ENCODE results near the gene SEC14L1.

SEC14L1 gene

GRCh38 chr17:77164483-77165091 is 23.8 kb downstream of the SEC14L1 start:
- no peak for DNase-seq

GRCh38 chr17:77165577-77165976 is 24.8 kb downstream of the SEC14L1 start:
- DNase-seq = no peak

GRCh38 chr17:77167472-77168306 is 26.9 kb downstream of the SEC14L1 start:
- no peak for DNase-seq

DNA sequence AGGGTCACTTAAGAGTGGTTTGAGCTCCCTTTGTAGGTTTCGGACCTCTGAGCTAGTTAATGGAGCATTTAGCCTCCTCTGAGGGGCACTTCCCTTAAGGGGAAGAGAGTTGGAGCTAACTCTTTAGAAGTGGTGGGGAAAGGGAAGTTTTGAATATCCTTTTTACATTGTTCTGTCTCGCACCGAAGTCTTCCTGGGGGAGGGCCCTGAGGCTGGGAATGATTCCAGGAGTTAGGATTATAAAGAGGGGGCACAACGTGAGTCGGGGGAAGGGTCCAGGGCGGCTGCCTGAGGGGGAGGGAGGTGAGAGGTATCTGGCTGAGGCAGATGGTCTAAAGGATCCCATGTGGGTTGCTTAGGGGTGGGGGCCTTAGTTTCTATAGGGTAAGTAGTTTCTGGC is 32.3 kb downstream of the SEC14L1 start:
- DNase-seq = no peak

GRCh38 chr17:77174928-77175661 is 34.3 kb downstream of the SEC14L1 start:
- no peak for DNase-seq

DNA sequence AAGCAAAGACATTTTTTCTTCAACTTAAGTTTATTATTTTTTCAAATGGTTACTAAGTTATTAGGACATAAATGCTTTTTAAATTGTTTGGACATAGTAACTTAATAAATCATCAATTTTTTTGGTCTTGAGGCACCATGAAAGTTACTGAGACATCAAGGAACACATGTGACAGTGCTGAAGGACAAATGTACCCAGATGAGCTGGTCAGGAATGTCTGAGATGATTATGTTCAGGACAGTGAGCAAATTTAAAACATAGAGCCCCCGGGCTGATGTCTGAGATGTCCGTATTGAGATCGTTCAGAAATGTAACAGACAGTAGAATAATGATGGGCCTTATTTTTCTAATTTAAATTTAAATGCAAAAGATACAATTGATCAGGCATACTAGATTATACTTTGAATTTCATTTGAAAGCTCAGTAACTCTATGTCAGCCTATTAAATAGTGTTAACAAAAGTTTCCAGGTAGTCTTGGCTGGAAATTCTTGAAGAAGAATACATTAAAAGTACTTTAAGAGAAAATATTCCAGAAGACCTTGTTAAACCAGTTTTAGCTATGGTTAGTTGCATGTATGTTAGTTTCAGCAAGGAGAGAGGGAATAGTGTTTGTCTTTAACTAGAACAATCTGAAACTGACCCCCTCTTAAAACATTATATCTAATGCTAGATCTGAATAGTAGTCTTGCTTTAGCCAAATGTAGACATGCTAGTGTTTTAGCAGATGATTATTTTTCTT is 36.4 kb downstream of the SEC14L1 start:
- no peak for DNase-seq

DNA sequence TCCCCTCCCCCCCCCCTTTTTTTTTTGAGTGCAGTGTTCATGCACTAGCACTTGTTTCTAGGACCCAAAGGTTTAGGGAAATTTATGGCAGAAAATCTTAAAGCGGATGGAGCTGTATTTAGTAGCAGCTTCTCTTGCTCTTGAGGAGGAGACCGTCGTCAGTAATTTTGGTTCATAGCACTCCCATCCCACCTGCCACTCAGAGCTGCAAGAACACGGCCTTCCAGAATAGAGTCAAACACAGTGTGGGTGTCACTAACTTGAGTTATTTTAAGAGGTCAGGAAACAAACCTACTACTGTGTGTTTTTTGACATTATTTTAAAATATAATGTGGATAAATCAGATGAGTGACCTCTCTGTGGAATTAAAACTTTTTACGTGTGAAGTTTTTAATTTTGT is 37.3 kb downstream of the SEC14L1 start:
- no peak for DNase-seq

GRCh38 chr17:77178563-77178962 is 37.8 kb downstream of the SEC14L1 start:
- DNase-seq = no peak

DNA sequence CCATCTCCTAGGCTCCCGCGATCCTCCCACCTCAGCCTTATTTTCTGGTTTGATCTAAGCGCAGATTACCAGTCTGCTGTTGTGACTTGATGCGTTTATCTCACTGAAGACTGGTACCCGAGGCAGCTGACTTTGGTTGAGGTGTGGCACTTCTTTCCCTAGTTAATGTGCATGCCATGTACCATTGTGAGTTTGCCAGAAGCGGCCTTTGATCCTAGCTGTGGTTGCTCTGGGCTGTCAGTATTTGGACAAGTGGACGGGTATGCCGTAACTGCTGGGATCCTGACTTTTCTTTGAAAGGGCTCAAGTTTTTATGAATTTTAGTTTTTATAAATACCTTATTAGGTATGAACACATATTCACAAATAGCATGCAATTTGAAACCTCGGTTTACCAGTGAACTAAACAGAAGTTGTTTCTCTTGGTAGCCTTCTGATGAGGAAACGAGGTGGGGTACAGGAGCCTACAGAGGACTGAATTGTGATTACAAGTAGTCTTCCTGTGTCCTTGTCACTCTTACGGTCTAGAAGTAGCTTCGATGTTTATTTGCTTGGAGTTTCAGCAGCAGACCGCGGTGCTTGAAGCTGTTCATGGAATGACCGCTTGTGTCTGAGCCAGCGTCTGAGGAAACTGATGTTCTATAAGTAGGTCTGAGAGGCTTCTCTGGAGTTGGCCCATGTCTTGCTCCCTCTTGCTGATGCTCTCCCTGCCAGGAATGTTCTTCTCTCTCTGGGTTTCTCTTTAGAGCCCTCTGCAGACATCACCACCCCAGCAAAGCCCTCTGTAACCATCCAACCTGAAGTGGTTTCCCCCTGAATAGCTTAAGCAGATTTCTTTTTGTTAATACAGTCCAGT is 40.0 kb downstream of the SEC14L1 start:
- DNase-seq = no peak

DNA sequence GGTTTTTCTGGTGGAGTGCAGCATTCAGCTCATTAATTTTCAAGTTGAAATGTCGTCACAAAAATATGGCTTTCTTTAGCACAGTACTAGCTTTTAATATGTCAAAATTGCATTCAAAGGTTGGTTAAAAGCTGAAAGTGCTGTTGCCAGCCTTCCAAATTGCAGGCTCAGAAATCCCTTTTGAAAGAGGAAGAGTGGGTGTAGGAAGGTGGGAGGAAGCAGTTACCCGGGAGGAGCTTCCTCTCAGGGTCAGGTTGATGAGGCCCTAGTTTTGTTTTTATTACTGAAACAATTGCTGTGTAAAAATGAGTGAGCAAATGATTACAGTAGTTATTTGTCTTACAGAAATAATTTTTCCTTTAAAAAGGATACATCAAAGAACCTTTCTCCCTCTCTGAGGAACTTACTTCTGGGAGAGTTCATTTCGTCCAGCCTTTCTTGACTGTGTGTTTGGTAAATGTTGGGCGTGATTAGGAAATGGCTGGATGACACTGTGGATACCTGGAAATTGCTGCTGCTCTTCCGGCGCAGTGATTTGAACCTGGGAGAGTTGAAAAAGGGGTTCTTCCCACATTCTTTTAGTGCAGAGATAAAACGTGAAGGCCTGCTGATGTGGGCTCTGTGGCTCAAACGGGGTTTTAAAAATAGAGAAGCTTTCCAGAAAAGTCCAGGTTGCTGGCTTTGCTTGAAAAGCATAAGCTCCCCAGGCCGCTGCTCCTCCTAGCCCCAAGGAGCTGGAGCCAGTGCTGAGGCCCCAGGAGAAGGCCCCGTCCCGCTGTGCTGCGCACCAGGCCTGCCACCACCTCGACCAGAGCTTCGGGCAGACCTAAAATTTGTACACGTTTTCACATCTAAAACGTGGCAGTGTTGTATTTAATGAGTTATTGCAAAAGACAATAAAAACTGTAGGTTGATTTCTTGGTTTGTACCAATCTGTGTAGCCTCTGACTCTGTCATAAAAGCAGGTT is 41.7 kb downstream of the SEC14L1 start:
- DNase-seq = no peak

GRCh38 chr17:77184474-77184873 is 43.7 kb downstream of the SEC14L1 start:
- no peak for DNase-seq

DNA sequence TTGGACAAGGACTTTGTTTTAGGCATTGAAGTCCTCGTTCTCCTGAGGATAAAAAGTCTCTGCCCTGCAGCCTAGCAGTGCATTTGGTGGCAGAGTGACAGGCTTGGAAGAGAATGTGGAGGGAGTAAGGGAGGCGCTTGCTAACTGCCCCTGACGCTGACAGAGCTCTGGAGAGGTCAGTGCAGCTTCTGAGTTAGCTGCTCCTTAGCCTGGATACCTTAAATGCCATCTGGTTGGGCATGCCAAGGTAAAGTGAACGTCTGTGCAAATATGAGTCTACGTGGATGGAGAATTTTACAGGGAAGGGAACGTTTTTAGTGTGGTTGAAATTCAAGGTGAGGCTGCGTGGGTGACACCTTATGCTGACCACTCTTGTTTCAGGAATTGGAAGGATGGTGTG is 44.4 kb downstream of the SEC14L1 start:
- DNase-seq = no peak

GRCh38 chr17:77186141-77186604 is 45.4 kb downstream of the SEC14L1 start:
- DNase-seq = no peak

DNA sequence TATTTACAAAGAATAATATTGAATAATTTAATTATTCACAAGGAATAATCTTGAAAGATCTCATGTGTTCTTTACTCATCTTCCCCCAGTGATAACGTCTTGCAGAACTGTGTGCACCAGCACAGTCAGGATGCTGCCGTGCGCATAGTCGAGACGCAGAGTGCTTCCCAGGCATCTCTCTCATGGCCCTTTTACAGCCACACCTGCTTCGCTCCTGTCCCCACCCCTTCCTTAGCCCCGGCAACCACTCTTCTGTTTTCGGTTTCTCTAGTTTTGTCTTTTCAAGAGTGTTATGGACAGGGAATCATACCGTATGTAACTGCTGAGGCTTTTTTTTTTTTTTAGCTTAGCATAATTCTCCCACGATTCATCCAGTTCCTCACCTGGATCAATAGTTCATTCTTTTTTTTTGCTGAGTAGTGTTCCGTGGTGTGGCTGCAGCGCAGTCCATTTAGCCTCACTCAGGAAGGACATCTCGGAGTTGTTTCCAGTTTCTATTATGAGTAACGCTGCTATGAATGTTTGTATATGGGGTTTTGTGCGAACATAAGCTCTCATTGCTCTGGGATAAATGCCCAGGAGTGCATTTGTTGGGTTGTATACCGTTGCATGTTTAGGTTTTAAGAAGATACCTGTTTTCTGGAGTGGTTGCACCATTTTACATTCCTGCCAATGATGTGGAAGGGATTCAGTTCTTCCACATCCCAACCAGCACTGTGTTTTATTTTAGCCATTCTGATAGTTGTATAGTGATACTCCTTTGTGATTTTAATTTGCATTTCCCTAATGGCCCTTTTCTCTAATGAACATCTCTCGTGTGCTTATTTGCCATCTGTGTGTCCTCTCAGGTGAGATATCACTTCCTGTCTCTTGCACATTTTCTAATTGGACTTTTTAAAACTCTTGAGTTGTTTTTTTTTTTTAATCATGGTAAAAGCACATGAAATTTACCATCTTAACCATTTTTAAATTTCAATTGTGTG is 47.6 kb downstream of the SEC14L1 start:
- no peak for DNase-seq

GRCh38 chr17:77189148-77189547 is 48.4 kb downstream of the SEC14L1 start:
- no peak for DNase-seq

- DNase-seq = no peak
Observed at GRCh38 chr17:77190576-77190975, 49.8 kb downstream of the SEC14L1 start.

- DNase-seq = no peak
Observed at GRCh38 chr17:77191244-77191643, 50.5 kb downstream of the SEC14L1 start.

GRCh38 chr17:77193653-77194052 is 52.9 kb downstream of the SEC14L1 start:
- no peak for DNase-seq

DNA sequence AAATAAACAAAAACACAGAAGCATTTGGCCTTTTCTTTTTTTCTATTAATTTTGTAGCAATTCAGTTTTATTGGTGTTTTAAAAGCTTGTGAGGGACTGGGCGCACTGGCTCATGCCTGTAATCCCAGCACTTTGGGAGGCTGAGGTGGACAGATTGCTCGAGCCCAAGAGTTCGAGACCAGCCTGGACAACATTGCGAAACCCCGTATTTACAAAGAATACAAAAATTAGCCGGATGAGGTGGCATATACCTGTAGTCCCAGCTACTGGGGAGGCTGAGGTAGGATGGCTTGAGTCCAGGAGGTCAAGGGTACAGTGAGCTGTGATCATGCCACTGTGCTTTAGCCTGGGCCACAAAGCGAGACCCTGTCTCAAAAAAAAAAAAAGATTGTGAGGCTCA is 53.4 kb downstream of the SEC14L1 start:
- DNase-seq = no peak

DNA sequence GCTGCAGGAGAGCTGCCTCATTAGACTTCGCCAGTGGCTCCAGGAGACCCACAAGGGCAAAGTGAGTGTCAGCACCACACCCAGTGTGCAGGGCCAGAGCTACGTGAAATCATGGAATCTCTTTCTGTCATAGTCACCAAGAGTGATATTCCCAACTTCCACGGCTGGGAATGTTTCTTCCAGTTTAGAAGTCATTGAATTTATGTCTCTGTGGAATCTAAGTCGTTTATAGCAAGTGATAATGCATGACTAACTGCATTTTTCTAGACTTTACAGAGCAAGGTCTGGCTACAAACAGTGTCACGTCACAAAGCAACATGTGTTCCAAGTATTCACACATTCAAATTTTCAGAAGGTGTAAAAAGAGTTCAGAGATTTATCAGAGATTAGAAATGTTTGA is 55.5 kb downstream of the SEC14L1 start:
- DNase-seq = no peak
